GM06990 (cell line): ENCODE data around the gene P3H2.
A peak's percentile ranks its signal among the peaks of the same experiment; 100 is the strongest.

ENCODE experiments used
- DNase-seq: peaks from one replicate; pipeline ENCODE4 v3.0.0-alpha.2; 2011; ENCODE audit not compliant: insufficient read length; ENCODE audit errors: extremely low read depth
- H3K27me3 ChIP-seq: replicated peaks from 2 replicates; pipeline ENCODE4 v1.6.0; 2011; ENCODE audit warnings: low read length; ENCODE audit not compliant: control insufficient read depth, insufficient read depth
- H3K36me3 ChIP-seq: 2 replicates; pipeline ENCODE4 v1.5.1; 2011; ENCODE audit warnings: low read length; ENCODE audit not compliant: control insufficient read depth, insufficient read depth
- H3K4me3 ChIP-seq: replicated peaks from 2 replicates; pipeline ENCODE4 v1.5.1; 2011; ENCODE audit warnings: low read depth, mild to moderate bottlenecking, control low read depth, low read length
- TF ChIP-seq, protein P1 (sequence below): IDR thresholded peaks from 2 replicates; pipeline ENCODE4 v1.5.1; 2011; ENCODE audit warnings: low read length, control low read depth, mild to moderate bottlenecking, inconsistent platforms; ENCODE audit not compliant: insufficient read depth, poor library complexity, severe bottlenecking

Gene P3H2

DNA sequence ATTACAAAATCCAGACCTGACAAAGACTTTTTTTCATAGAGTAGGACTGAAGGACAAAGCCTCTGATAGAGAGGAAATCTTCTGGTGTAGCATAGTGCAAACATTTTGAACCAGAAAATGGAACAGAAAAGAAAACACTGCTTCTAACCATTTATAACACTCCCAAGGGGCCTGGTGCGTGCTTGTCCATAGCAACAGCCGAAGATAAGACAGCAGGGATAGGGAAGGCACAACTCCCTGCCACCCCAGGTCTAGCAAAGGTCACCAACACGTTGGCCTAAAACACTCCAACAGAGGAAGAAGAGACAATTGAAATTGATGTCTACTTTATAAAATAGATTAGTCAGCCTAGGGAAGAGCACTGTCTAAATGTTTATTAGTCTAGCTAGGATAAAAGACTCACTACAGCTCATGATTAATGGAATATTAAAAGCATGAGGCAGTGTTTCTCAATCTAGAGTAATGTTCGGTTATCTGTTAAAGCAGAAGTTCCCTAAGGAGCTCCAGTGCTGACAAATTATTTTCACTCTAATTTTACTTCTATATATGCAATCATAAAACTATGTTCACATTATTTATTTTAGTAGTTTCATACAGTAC is 145.2 kb downstream of the P3H2 start:
- DNase-seq: no peak
- TF ChIP-seq, protein P1, sequence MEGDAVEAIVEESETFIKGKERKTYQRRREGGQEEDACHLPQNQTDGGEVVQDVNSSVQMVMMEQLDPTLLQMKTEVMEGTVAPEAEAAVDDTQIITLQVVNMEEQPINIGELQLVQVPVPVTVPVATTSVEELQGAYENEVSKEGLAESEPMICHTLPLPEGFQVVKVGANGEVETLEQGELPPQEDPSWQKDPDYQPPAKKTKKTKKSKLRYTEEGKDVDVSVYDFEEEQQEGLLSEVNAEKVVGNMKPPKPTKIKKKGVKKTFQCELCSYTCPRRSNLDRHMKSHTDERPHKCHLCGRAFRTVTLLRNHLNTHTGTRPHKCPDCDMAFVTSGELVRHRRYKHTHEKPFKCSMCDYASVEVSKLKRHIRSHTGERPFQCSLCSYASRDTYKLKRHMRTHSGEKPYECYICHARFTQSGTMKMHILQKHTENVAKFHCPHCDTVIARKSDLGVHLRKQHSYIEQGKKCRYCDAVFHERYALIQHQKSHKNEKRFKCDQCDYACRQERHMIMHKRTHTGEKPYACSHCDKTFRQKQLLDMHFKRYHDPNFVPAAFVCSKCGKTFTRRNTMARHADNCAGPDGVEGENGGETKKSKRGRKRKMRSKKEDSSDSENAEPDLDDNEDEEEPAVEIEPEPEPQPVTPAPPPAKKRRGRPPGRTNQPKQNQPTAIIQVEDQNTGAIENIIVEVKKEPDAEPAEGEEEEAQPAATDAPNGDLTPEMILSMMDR: no peak
- H3K4me3 ChIP-seq: no peak overlapping the region
- H3K27me3 ChIP-seq: no peaks in the 10 kb centered on the region
- no peaks in the 10 kb centered on the region; the same call in 1 of the 2 replicates for H3K36me3 ChIP-seq

DNA sequence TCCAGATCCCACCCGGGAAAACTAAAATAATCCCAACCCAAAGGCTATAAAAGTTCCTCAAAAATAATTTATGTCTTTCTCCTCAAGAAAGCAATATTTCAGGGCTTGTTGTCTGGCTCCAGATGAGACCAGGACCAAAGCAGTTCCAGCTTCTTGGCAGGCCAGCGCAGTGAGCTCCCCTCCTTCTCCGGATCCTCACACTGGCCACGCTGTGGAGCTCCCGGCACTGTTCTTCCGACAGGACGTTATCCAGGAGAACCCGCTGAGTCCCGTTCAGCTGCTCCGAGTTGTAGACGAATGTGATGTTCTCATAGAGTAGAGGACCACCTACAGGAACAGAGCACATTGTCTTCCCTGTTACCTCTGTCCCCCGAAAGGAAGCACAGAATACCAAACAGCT is 146.3 kb downstream of the P3H2 start:
- H3K4me3 ChIP-seq: no peak overlapping the region
- TF ChIP-seq, protein P1: no peak
- H3K36me3 ChIP-seq: no peaks in the 10 kb centered on the region; the same call in 1 of the 2 replicates
- no peak for DNase-seq
- no peaks in the 10 kb centered on the region for H3K27me3 ChIP-seq

DNA sequence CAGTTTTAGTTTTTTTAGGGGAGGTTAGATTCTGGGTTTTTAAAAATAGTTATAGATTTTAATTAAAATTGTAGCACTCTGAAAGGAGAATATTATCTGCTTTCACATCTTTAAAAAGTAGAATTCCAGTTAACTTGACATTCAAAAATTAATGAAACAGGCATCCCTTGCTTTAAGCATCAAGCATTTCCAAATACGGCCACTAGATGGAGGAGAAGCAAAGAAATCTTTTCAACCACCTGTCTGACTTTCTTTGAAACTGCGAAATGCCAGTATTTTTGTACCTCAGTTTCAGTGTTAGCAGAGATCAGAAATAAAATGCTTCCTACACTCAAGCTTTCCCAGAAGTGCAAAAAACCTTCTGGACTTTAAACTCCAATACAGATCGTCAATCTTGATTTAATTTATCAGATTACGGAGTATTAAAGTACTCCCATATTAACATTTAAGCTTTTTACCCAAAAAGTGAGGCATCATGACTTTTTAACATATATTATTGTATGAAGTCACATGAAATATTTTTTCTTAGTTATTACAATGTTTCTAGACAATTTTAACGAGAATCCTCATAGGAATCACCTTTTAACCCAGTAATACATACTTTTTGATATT is 153.3 kb downstream of the P3H2 start:
- Histone ChIP-seq H3K4me3 (no peak overlapping the region), H3K36me3 (no peaks in the 10 kb centered on the region; the same call in 1 of the 2 replicates), H3K27me3 (no peaks in the 10 kb centered on the region)
- TF ChIP-seq, protein P1: peak; percentile 68
- peak; percentile 33 for DNase-seq

DNA sequence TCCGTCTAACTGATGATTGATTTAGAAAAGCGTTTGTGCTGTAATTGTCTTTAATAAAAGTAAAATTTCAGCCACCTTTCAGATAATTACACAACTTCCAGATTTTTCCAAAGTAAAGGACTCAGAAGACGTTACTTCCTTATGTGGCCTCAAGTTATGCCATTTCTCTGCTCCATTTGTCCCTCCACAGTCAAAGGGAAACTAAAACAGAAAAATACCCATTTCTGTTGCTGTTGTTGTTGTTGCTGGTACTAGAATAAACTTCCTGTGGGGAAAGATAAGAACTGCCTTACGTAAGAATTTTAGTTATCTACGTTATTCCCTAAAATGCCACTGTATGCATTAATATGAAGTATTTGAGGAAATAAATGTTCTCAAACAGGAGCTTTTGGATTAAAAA is 153.9 kb downstream of the P3H2 start:
- Histone ChIP-seq H3K4me3 (no peak overlapping the region), H3K36me3 (no peaks in the 10 kb centered on the region; the same call in 1 of the 2 replicates), H3K27me3 (no peaks in the 10 kb centered on the region)
- no peak for DNase-seq
- TF ChIP-seq, protein P1: no peak

DNA sequence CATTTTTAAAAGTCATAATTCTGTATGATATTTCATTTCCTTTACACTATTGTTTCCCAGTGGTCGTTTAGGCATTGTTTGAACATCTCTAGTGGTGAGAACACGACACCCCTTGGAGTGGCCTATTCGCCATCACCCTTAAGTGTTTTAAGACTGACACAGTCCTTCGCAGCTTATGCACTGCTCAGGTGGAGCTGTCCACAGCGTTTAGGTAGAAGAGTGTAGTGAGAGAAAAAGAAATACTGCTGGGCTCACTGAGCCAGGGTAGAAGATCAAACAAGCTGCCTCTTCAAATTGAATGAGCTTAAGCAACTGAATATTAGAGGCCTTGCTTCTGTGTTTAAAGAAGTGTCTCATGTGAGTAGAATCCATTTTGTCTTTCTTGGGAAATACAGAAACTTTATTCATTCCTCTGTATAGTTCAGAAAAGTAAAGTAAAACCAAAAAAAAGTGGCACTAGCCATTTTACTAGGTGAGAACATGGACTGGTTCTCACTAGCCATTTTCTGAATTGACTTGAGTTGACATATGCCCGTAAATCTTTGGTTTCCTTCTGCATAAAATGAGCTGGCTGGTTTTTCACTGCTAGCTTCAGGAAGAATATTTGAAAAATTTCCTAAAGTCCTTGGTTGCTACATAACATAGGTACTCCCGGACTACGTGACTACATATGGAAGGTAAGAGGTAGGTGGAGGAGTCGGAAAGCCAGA is 155.9 kb downstream of the P3H2 start:
- H3K27me3 ChIP-seq: no peaks in the 10 kb centered on the region
- TF ChIP-seq, protein P1: no peak
- H3K4me3 ChIP-seq: no peak overlapping the region
- DNase-seq: no peak
- no peaks in the 10 kb centered on the region; the same call in 1 of the 2 replicates for H3K36me3 ChIP-seq
